ENCODE measurements around the gene FBXO28.
A peak's percentile ranks its signal among the peaks of the same experiment; 100 is the strongest.

FBXO28 gene

DNA sequence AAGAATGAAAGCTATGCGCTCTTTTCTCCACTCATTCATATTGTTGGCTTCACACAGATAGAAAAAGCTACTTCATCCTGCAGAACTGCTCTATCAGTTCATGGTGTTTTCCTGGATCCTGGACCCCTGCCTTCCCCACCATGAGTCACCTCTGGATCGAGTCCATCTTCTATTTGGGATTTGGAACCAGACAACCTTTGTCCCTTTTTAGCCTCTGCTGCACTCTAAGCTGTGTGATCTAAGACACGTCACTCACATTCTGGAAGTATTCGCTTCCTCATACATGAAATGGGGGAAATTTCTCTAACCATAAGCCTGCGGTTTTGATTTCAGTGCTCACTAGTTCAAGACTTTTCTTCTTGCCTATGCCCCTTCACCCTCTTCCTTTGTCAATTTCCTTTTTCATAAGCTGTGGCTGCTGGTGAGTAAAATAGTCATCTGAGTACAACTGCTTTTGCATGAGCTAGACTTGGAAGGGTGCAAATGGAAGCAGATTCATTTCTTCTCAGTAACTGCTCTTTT, 55.0 kb downstream of the FBXO28 start:
- no peak for TF ChIP-seq CTCF (IDR thresholded peaks at IDR 0.05; ENCODE audit: low read depth, low read length)

DNA sequence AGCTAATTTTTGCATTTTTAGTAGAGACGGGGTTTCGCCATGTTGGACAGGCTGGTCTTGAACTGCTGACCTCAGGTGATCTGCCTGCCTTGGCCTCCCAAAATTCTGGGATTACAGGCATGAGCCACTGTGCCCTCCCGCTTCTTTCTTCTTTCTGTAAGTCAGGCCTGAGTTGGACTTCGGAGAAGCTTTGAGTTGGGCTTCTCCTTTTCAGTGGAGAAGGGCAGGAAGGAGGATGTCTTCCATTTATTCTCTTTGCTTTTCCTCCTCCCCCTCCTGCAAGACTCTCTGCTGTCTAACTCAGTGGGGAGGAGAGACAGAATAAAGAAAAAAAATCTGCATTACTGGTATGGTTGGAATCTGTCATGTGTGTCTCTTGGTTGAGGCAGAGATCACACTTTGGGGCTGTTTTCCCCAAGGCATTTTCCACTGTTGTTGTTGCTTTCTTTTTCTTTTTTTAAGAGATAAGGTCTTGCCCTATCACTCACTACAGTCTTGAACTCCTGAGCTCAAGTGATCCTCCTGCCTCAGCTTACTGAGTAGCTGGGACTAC, 55.9 kb downstream of the FBXO28 start:
- DNase-seq (ENCODE audit: extremely low read depth, low read depth): no peak
- no peak for TF ChIP-seq CTCF (IDR thresholded peaks at IDR 0.05; ENCODE audit: low read depth, low read length)

More for the DNA sequence above, 55.0 kb downstream of the FBXO28 start:
- DNase-seq (ENCODE audit: extremely low read depth, low read depth): peak; percentile 56

- no peak for DNase-seq (ENCODE audit: extremely low read depth, low read depth)
These were observed 56.4 kb downstream of the FBXO28 start for GRCh38 chr1:224170343-224170742.

GRCh38 chr1:224170748-224171478, 57.0 kb downstream of the FBXO28 start:
- peak; percentile 26 for TF ChIP-seq CTCF (IDR thresholded peaks at IDR 0.05; ENCODE audit: low read depth, low read length)
- DNase-seq (ENCODE audit: extremely low read depth, low read depth): no peak

More at GRCh38 chr1:224170343-224170742, 56.4 kb downstream of the FBXO28 start:
- TF ChIP-seq CTCF (IDR thresholded peaks at IDR 0.05; ENCODE audit: low read depth, low read length): no peak

DNA sequence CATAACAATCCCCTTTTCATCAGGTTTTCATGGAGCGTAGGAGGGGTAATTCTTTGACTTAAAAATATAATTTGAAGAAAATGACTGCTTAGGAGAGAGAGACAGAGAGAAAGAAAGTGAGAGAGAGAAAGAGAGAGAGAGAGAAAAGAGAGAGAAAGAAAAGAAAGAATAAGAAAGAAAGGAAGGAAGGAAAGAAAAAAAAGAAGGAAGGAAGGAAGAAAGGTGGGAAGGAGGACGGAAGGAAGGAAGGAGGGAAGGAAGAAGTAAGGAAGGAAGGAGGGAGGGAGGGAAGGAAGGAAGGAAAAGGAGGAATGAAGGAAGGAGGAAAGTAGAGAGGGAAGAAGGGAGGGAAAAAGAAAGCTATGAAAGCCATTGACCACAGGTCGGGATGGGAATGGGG, 58.3 kb downstream of the FBXO28 start:
- DNase-seq (ENCODE audit: extremely low read depth, low read depth): no peak
- TF ChIP-seq CTCF (IDR thresholded peaks at IDR 0.05; ENCODE audit: low read depth, low read length): no peak

GRCh38 chr1:224173523-224173922, 59.6 kb downstream of the FBXO28 start:
- TF ChIP-seq CTCF (IDR thresholded peaks at IDR 0.05; ENCODE audit: low read depth, low read length): no peak
- no peak for DNase-seq (ENCODE audit: extremely low read depth, low read depth)

GRCh38 chr1:224175617-224176016, 61.7 kb downstream of the FBXO28 start:
- no peak; the same call in none of the 2 replicates for TF ChIP-seq CTCF (IDR thresholded peaks at IDR 0.05; ENCODE audit: low read depth, low read length)
- no peak for DNase-seq (ENCODE audit: extremely low read depth, low read depth)

Measured in AG09319 (cell line).